Mucosa of rectum (tissue), 2 donors: ENCODE measurements around the gene UBE2O.

Source experiments
- H3K27ac ChIP-seq, 2 donors: one replicate each; pipeline ENCODE4 v1.7.0; 2013; ENCODE audit warnings: inconsistent platforms in 2 of 2, low read depth in 2 of 2, low read length in 2 of 2
- H3K27me3 ChIP-seq, 2 donors: one replicate each; pipeline ENCODE4 v1.7.0; 2013; ENCODE audit warnings: low read length in 2 of 2; ENCODE audit not compliant: control insufficient read depth in 2 of 2, insufficient read depth in 2 of 2
- H3K36me3 ChIP-seq, 2 donors: one replicate each; pipeline ENCODE4 v1.7.0; 2013; ENCODE audit warnings: low read length in 2 of 2; ENCODE audit not compliant: control insufficient read depth in 2 of 2, insufficient read depth in 2 of 2
- H3K4me1 ChIP-seq, 2 donors: one replicate each; pipeline ENCODE4 v1.7.0; 2013; ENCODE audit warnings: low read length in 2 of 2, mild to moderate bottlenecking in 1 of 2; ENCODE audit not compliant: control insufficient read depth in 2 of 2, insufficient read depth in 2 of 2
- H3K4me3 ChIP-seq, 2 donors: one replicate each; pipeline ENCODE4 v1.7.0; 2013; ENCODE audit warnings: low read length in 2 of 2
- H3K9ac ChIP-seq, 2 donors: one replicate each; pipeline ENCODE4 v1.7.0; 2013; ENCODE audit warnings: low read length in 2 of 2, low read depth in 1 of 2, mild to moderate bottlenecking in 1 of 2
- H3K9me3 ChIP-seq, 2 donors: one replicate each; pipeline ENCODE4 v1.7.0; 2013; ENCODE audit warnings: low read length in 2 of 2; ENCODE audit not compliant: control insufficient read depth in 2 of 2
- donor health status: healthy.
- donor health status: Normal muscosa, but diverticular disease.

UBE2O gene

DNA sequence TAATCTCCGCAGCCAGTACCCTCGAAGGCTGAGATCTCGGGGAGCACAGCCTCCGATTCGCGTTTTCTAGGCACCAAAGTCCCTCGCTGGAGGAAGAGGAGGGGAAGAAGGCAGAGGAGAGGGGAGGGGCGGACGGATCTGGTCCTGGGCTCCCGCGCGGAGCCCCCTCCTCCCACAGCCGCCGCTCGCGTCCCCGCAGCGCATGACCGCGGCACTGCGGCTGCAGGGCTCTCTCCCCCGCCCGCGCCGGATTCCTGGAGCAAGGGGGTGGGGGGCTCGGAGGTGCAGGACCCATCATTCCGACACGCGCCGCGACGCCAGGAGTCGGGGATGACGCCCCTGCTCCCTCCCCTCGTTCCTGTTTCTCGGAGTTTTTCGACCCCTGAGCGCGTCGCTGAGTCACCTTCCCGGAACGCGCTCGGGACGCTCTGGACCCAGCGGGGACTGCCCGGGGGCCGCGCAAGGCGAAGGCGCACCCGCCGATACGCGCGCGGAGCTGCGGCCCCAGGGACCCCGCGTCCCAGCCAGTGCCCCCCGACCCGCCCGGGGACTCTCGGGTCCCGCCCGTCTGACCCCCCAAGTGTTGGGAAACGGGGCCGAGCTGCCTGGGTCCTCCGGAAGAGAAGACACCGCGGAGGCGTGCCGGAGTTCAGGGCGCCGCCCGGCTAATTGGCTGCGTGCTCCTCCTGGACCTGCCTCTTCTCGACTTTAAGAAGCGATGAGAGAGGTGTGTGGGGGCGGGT, 70.0 kb downstream of the UBE2O start:
- H3K9ac ChIP-seq: peak overlapping the region in 1 of 2 donors; percentile 63
- H3K9me3 ChIP-seq: no peaks in the 10 kb centered on the region
- peaks cover 0 to 2% of the 10 kb centered on the region in 2 donors for H3K27me3 ChIP-seq
- peak overlapping the region; percentile 48 to 56 for H3K27ac ChIP-seq
- H3K4me1 ChIP-seq: peaks cover 27 to 32% of the 10 kb centered on the region in 2 donors
- no peaks in the 10 kb centered on the region for H3K36me3 ChIP-seq
- H3K4me3 ChIP-seq: peak overlapping the region; percentile 67 to 69

DNA sequence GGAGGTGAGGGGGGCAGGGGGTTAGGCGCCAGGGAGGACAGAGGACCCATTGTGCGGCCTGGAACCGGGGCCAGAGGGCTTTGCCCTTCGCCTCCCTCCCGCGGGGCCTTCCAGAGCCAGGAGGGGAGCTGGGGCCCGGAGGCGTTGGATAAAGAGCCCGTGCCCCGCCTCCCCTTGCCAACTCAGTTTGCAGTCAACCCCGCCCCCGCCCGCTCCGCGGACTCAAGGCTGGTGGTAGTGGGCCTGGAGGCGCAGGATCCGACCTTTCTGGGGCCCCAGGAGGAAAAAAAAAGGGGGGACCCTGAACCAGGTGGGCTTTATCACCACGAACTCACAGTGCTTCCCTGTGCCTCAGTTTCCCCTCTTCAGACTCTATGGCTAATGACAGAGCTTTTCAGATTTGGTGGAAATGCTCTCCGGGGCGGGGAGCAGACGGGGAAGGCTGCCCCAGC, 70.6 kb downstream of the UBE2O start:
- Histone ChIP-seq H3K27ac (peak overlapping the region; percentile 32 to 48), H3K4me3 (peak overlapping the region; percentile 67 to 69), H3K36me3 (no peaks in the 10 kb centered on the region), H3K9me3 (no peaks in the 10 kb centered on the region), H3K4me1 (peaks cover 27 to 32% of the 10 kb centered on the region in 2 donors), H3K9ac (peak overlapping the region in 1 of 2 donors; percentile 63), H3K27me3 (peaks cover 0 to 2% of the 10 kb centered on the region in 2 donors)

DNA sequence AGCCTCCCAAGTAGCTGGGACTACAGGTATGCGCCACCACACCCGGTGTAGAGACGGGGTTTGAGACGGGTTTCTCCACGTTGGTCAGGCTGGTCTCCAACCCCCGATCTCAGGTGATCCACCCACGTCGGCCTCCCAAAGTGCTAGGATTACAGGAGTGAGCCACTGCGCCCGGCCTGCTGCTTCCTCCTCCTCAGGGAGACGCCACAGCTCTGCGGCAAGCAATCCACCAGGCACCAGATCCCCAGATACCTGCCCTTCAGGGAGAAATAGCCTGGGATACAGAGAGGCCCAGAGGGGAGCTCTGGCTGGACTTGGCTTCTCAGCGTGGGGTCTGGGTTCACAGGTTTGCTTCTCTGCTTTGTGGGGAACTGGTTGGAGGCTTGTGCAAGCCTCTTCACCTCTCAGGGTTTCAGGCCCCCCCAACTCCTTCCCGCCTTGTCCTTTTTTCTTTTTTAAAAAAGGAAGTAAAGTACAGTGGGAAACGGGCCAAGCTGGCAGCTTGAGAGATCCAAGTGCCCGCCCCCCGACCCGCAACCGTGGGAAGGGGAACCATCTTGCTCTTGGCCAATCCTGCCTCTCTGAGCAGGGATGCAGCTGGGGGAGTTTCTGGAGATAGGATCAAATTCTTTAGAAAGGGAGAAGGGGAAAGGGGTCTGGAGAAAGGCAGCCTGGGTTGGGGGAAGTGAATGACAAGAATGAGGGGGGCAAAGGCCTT, 71.2 kb downstream of the UBE2O start:
- Histone ChIP-seq H3K36me3 (no peaks in the 10 kb centered on the region), H3K9me3 (no peaks in the 10 kb centered on the region), H3K27me3 (peaks cover 0 to 2% of the 10 kb centered on the region in 2 donors), H3K9ac (no peak overlapping the region), H3K4me1 (peaks cover 27 to 32% of the 10 kb centered on the region in 2 donors), H3K27ac (no peak overlapping the region), H3K4me3 (no peak overlapping the region)

DNA sequence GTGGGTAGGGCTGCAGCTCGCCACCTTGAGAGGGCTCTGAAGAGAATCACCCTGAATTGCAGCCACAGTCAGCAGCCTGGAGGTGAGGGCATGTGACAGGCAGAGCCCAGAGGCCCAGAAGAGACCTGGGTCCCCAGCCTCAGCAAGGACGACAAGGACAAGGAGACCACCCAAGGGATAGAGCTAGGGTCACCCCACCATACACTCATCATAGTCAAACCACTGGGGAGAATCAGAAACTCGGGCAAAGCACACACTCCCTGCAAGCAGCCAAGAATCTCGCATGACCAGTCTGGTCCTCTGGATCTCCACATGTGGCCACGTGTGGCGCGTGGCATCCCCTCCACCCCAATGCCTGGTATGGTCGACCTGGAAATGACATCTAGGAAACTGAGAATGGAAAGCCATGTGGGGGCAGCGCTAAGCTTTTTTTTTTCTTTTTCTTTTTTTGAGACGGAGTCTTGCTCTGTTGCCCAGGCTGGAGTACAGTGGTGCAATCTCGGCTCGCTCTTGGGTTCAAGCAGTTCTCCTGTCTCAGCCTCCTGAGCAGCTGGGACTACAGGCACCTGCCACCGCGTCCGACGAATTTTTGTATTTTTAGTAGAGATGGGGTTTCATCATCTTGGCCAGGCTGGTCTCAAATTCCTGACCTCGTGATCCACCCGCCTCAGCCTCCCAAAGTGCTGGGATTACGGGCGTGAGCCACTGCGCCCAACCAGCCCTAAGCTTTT, 73.1 kb downstream of the UBE2O start:
- no peak overlapping the region for H3K27ac ChIP-seq
- H3K4me1 ChIP-seq: peaks cover 12 to 17% of the 10 kb centered on the region in 2 donors
- no peaks in the 10 kb centered on the region for H3K9me3 ChIP-seq
- H3K27me3 ChIP-seq: peaks cover 0 to 2% of the 10 kb centered on the region in 2 donors
- H3K36me3 ChIP-seq: no peaks in the 10 kb centered on the region
- H3K9ac ChIP-seq: no peak overlapping the region
- no peak overlapping the region for H3K4me3 ChIP-seq

DNA sequence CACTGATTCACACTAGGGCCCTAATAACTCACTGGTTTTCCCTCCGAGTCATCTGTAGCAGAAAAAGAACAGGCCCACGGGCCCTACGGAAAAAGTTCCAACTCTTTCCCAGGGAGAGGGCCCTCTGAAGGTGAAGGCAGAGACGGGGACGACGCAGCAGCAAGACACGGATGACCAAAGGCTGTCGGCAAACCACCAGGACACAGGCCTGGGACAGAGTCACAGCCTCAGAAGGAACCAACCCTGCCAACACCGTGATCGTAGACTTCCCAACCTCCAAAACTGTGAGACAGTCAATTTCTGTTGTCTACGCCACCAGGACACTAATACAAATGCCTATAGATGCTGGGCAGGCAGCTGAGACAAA, 73.7 kb downstream of the UBE2O start:
- Histone ChIP-seq H3K4me3 (no peak overlapping the region), H3K27ac (no peak overlapping the region), H3K9ac (no peak overlapping the region), H3K36me3 (no peaks in the 10 kb centered on the region), H3K27me3 (peaks cover 0 to 2% of the 10 kb centered on the region in 2 donors), H3K4me1 (peaks cover 11 to 13% of the 10 kb centered on the region in 2 donors), H3K9me3 (no peaks in the 10 kb centered on the region)

DNA sequence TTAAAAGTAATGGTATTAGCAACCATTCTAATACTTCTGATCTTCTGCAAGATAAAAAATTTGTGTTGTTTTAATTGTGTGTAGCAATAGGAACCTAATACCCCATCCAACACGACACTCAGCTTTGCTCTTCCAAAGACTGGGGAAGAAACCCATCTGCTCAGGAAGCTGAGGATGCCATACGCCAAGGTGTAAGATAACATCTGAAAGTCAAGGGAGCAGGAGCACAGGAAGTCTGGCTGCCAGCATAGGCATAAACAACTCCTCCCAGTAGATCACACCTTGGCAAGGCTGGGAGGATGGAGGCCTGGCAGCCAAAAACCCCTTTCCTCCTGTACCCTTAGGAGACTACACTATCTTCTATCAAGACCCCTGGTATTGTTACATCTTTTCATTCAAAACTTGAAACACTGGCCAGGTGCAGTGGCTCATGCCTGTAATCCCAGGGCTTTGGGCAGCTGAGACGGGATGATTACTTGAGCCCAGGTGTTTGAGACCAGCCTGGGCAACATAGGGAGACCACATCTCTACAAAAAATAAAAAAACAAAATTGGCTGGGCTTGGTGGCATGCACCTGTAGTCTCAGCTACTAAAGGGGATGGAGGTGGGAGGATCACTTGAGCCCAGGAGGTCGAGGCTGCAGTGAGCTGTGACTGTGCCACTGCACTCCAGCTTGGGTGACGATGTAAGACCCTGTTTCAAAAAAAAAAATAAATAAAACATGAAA, 74.2 kb downstream of the UBE2O start:
- no peak overlapping the region for H3K27ac ChIP-seq
- no peaks in the 10 kb centered on the region for H3K9me3 ChIP-seq
- H3K4me1 ChIP-seq: peaks cover 9% of the 10 kb centered on the region in 2 donors
- no peak overlapping the region for H3K9ac ChIP-seq
- no peak overlapping the region for H3K4me3 ChIP-seq
- no peaks in the 10 kb centered on the region for H3K36me3 ChIP-seq
- peaks cover 0 to 2% of the 10 kb centered on the region in 2 donors for H3K27me3 ChIP-seq

DNA sequence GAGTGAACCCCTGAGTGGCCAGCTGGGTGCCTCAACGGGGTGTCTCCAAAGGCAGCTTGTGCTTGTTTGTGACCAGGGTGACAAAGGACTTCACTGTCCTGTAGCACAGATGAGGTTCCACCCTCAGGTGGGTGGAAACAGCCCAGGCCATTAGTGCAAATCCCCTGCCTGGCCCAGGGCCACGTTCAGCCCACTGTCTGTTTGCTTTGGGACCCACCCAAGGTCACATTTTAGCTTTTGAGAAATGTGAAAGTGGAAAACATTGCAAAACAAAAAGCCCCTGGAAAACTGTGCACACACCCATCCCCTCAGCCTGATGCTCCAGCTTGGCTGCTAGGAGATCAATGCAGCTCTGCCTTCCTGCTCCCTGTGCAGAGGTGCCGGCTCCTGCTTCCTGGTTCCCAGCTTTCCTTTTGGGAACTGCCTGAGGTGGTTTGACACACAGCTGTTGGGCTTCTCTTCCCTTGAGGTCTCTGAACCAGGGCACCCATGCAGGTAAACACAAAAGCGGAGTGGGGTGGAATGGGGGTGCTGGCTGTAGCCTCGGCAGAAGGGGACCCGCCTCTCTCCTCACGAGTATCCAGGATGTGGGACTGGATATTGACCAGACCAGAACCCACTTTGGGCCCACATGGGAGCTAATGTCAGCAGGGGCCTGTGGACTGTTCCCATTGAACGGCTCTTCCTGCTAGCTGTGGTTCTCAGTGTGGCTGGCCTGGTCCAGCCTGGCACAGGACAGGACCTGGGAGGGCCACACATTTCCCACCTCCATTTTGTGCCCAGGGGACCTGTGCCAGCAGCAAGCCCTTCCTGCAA, 76.4 kb downstream of the UBE2O start:
- H3K27ac ChIP-seq: no peak overlapping the region
- no peaks in the 10 kb centered on the region for H3K4me1 ChIP-seq
- H3K4me3 ChIP-seq: no peak overlapping the region
- H3K9ac ChIP-seq: no peak overlapping the region
- H3K36me3 ChIP-seq: no peaks in the 10 kb centered on the region
- no peaks in the 10 kb centered on the region for H3K27me3 ChIP-seq
- H3K9me3 ChIP-seq: no peaks in the 10 kb centered on the region

DNA sequence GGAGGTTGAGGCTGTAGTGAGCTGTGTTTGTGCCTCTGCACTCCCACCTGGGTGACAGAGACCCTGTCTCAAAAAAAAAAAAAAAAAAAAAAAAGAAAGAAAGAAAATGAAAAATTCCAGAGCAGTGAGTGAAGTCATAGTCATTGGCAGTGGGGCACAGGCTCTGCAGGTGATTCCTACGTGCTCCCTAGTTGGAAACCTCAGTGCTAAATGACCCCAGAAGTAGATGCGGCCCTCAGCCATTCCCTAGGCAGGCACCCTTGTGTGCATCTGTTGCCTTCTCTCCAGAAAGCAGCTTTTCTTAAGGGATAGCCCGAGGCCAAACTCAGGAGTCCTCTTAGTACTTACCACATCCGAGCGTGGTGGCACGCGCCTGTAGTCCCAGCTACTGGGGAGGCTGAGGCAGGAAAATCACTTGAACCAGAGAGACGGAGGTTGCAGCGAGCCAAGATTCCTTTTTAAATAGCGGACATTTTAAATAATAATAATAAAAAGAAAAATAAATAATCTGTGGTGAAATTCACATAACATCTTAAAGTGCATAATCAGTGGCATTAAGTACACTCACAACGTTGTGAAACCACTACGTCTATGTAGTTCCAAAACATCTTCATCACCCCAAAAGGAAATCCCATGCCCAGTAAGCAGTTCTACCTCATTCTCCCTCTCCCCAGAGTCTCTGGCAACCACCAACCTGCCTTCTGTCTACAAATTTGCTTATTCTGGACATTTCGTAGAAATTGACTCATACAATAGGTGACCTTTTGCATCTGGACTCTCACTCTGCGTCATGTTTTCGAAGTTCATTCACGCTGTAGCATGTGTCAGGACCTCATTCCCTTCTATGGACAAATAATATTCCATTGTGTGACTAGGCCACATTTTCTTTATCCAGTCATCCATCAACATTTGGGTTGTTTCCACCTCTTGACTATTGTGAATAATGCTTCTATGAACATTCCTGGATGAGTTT, 81.0 kb downstream of the UBE2O start:
- Histone ChIP-seq H3K4me3 (no peak overlapping the region), H3K9ac (no peak overlapping the region), H3K27ac (no peak overlapping the region), H3K27me3 (no peaks in the 10 kb centered on the region), H3K4me1 (peaks cover 0 to 2% of the 10 kb centered on the region in 2 donors), H3K9me3 (no peaks in the 10 kb centered on the region), H3K36me3 (no peaks in the 10 kb centered on the region)
